Measurements from ENCODE around the gene FOXI1. TPM values are rescaled to one million over a fixed set of nuclear protein-coding genes. Genes with fewer than 3 reads are reported as not detected.
A peak's percentile ranks its signal among the peaks of the same experiment; 100 is the strongest.

The FOXI1 gene
- total RNA-seq, 1 experiment from 2014 or later = not detected

- CTCF ChIA-PET = interaction anchor here (0.6 to 2.1 kb wide), 10 partner anchors 10 to 369 kb away, joined by 3 to 13 read pairs (median 3); partner anchors contain the start of gene INSYN2B
- Histone ChIP-seq H3K9me3 (ENCODE audit: control insufficient read depth in 1 of 2, insufficient read depth in 1 of 2, low read depth in 1 of 2, low read length in 2 of 2) (no peaks in the 10 kb centered on the region), H2AFZ (ENCODE audit: low read depth, low read length, poor library complexity, severe bottlenecking) (no peak overlapping the region), H3K79me2 (ENCODE audit: insufficient read depth, low read length) (no peaks in the 10 kb centered on the region), H3K9ac (ENCODE audit: low read length) (no peak overlapping the region), H3K27ac (ENCODE audit: low read depth, low read length) (no peak overlapping the region), H4K20me1 (ENCODE audit: insufficient read depth) (no peaks in the 10 kb centered on the region), H3K27me3 (ENCODE audit: insufficient read depth, low read length) (peaks cover 53% of the 10 kb centered on the region), H3K9me2 (ENCODE audit: insufficient read depth) (no peaks in the 10 kb centered on the region), H3K36me3 (ENCODE audit: control insufficient read depth in 1 of 2, insufficient read depth in 2 of 2, low read length in 2 of 2) (no peaks in the 10 kb centered on the region), H3K4me3 (replicated peaks in 1 of 2; ENCODE audit: low read depth in 1 of 2, low read length in 2 of 2) (no peak overlapping the region), H3K4me1 (ENCODE audit: control insufficient read depth in 1 of 2, insufficient read depth in 2 of 2, low read length in 2 of 2) (no peaks in the 10 kb centered on the region), H3K4me2 (ENCODE audit: low read length) (no peak overlapping the region)
- RAD21 ChIA-PET (ENCODE audit: low non-redundant PET in 1 of 2, low total read pairs in 2 of 2, uncharacterized antibody in 2 of 2, unreplicated experiment in 2 of 2) = no interaction called here
- intact Hi-C loops (cut with micrococcal nuclease) = loop anchor here (1.0 to 2.0 kb wide), 2 partner anchors 280 to 370 kb away; no protein-coding TSS in a partner anchor
- peak; percentile 93 for ATAC-seq
- BruUV-seq (replicated peaks) = no TSS peak
- POLR2A ChIA-PET = interaction anchor here (0.6 kb wide), 1 partner anchor 1300 kb away, joined by 6 read pairs; no protein-coding TSS in a partner anchor
- DNase-seq (ENCODE audit: low read depth, low spot score) = peak; percentile 16
- TF ChIP-seq SIN3A (IDR thresholded peaks at IDR 0.05; ENCODE audit: low read depth) (no peak), FOSL1 (IDR thresholded peaks at IDR 0.05; ENCODE audit: low read depth) (no peak), POLR2AphosphoS5 (IDR thresholded peaks at IDR 0.05; ENCODE audit: low read depth, low read length) (no peak), CBX3 (IDR thresholded peaks at IDR 0.05; ENCODE audit: low read depth) (no peak), RAD21 (IDR thresholded peaks at IDR 0.05; ENCODE audit: low read depth) (peak; percentile 44), POLR2A (IDR thresholded peaks at IDR 0.05; ENCODE audit: borderline replicate concordance, extremely low read depth, insufficient read depth, insufficient read length) (no peak), CEBPB (IDR thresholded peaks at IDR 0.05; ENCODE audit: low read depth) (no peak), REST (IDR thresholded peaks at IDR 0.05; ENCODE audit: low read depth) (no peak), ELF1 (IDR thresholded peaks at IDR 0.05; ENCODE audit: borderline replicate concordance, low read depth) (no peak), YY1 (IDR thresholded peaks at IDR 0.05; ENCODE audit: extremely low read depth, insufficient replicate concordance, low read depth, low read length) (no peak)
- TF ChIP-seq, protein P1, sequence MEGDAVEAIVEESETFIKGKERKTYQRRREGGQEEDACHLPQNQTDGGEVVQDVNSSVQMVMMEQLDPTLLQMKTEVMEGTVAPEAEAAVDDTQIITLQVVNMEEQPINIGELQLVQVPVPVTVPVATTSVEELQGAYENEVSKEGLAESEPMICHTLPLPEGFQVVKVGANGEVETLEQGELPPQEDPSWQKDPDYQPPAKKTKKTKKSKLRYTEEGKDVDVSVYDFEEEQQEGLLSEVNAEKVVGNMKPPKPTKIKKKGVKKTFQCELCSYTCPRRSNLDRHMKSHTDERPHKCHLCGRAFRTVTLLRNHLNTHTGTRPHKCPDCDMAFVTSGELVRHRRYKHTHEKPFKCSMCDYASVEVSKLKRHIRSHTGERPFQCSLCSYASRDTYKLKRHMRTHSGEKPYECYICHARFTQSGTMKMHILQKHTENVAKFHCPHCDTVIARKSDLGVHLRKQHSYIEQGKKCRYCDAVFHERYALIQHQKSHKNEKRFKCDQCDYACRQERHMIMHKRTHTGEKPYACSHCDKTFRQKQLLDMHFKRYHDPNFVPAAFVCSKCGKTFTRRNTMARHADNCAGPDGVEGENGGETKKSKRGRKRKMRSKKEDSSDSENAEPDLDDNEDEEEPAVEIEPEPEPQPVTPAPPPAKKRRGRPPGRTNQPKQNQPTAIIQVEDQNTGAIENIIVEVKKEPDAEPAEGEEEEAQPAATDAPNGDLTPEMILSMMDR (IDR thresholded peaks at IDR 0.05 in 2 of 3, conservative IDR thresholded peaks at IDR 0.05 in 1 of 3; ENCODE audit: borderline replicate concordance in 1 of 3, insufficient read depth in 1 of 3, low read depth in 2 of 3, low read length in 2 of 3) = peak; percentile 15 to 85 (median 81); a peak in 5 of 6 replicates
- TF ChIP-seq, protein P2, sequence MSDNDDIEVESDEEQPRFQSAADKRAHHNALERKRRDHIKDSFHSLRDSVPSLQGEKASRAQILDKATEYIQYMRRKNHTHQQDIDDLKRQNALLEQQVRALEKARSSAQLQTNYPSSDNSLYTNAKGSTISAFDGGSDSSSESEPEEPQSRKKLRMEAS (IDR thresholded peaks at IDR 0.05) = no peak
Measured at GRCh38 chr5:170070556-170071412, 34.9 kb upstream of the FOXI1 start.

All from HCT116 (cell line).